Cardiac muscle cell (in vitro differentiated cells and primary cell): ENCODE results near the gene RASL10B. TPM values are rescaled to one million over a fixed set of nuclear protein-coding genes. Genes with fewer than 3 reads are reported as not detected.

ENCODE experiments used
- DNase-seq, 2 donors: peaks; one replicate each; pipeline versions ENCODE4 v3.0.0 to v3.0.0-alpha.2; 2010 to 2017; ENCODE audit warnings: low read depth in 1 of 2, low spot score in 1 of 2
- H3K27ac ChIP-seq: fragments of 200-600 bp; sonication (generic); 2 replicates; pipeline ENCODE4 v1.5.1; 2016
- H3K27me3 ChIP-seq: fragments of 200-600 bp; sonication (generic); 2 replicates; pipeline ENCODE4 v1.6.0; 2016; ENCODE audit warnings: control low read depth
- H3K36me3 ChIP-seq: fragments of 200-600 bp; sonication (generic); 2 replicates; pipeline ENCODE4 v1.5.1; 2016; ENCODE audit warnings: control low read depth
- H3K4me1 ChIP-seq: fragments of 200-600 bp; sonication (generic); 2 replicates; pipeline ENCODE4 v1.8.1; 2017; ENCODE audit warnings: low read depth, mild to moderate bottlenecking, mixed run types
- H3K4me3 ChIP-seq: fragments of 200-600 bp; sonication (generic); 2 replicates; pipeline ENCODE4 v1.5.1; 2016; ENCODE audit warnings: mild to moderate bottlenecking
- H3K9me3 ChIP-seq: fragments of 200-600 bp; sonication (generic); 2 replicates; pipeline ENCODE4 v1.5.1; 2017; ENCODE audit warnings: low read depth, mild to moderate bottlenecking, control low read depth
- CTCF ChIP-seq: IDR thresholded peaks from 2 replicates; pipeline ENCODE4 v1.5.1; 2012; ENCODE audit warnings: low read depth, mild to moderate bottlenecking, low read length
- polyA plus RNA-seq: library from polyadenylated mRNA; unstranded; fragments of >200 nt; fragmentation: Nextera tagmentation; extraction: Ambion mirVana; gene quantifications from 2 replicates; pipeline ENCODE4 v1.2.1, GENCODE V29; 2016
- total RNA-seq: library from RNA; depleted of rRNA; stranded (reverse); fragments of >200 nt; gene quantifications from 2 replicates; pipeline ENCODE4 v1.2.3, GENCODE V29; 2016

The RASL10B gene
- total and polyA plus RNA-seq, 2 experiments from 2014 or later, result 71.6 to 116 TPM

GRCh38 chr17:35705230-35705629 is 26.2 kb upstream of the RASL10B start:
- DNase-seq, result no peak
- no peaks in the 10 kb centered on the region for H3K27me3 ChIP-seq
- H3K4me3 ChIP-seq, result no peak overlapping the region
- H3K27ac ChIP-seq, result no peak overlapping the region
- H3K4me1 ChIP-seq, result peaks cover 34% of the 10 kb centered on the region
- H3K9me3 ChIP-seq, result no peaks in the 10 kb centered on the region
- TF ChIP-seq CTCF, result no peak
- no peaks in the 10 kb centered on the region for H3K36me3 ChIP-seq

GRCh38 chr17:35705705-35706104 is 25.7 kb upstream of the RASL10B start:
- DNase-seq, result no peak
- Histone ChIP-seq H3K9me3 (no peaks in the 10 kb centered on the region), H3K4me1 (peaks cover 29% of the 10 kb centered on the region), H3K27ac (peak overlapping the region; percentile 60), H3K27me3 (no peaks in the 10 kb centered on the region), H3K36me3 (no peaks in the 10 kb centered on the region), H3K4me3 (no peak overlapping the region)
- no peak for TF ChIP-seq CTCF

GRCh38 chr17:35708149-35708548 is 23.3 kb upstream of the RASL10B start:
- H3K4me1 ChIP-seq, result peaks cover 43% of the 10 kb centered on the region
- no peaks in the 10 kb centered on the region for H3K36me3 ChIP-seq
- no peak for TF ChIP-seq CTCF
- peak overlapping the region; percentile 88 for H3K27ac ChIP-seq
- H3K27me3 ChIP-seq, result no peaks in the 10 kb centered on the region
- H3K4me3 ChIP-seq, result no peak overlapping the region
- peak in 1 of 2 donors; percentile 15 for DNase-seq
- H3K9me3 ChIP-seq, result no peaks in the 10 kb centered on the region

- no peaks in the 10 kb centered on the region for H3K9me3 ChIP-seq
- no peak overlapping the region for H3K4me3 ChIP-seq
- peak overlapping the region; percentile 88 for H3K27ac ChIP-seq
- DNase-seq, result no peak
- no peaks in the 10 kb centered on the region for H3K36me3 ChIP-seq
- no peak for TF ChIP-seq CTCF
- H3K4me1 ChIP-seq, result peaks cover 49% of the 10 kb centered on the region
- H3K27me3 ChIP-seq, result no peaks in the 10 kb centered on the region
Observed at GRCh38 chr17:35708951-35709350, 22.5 kb upstream of the RASL10B start.

- TF ChIP-seq CTCF, result no peak
- peaks cover 58% of the 10 kb centered on the region for H3K4me1 ChIP-seq
- no peak overlapping the region for H3K27ac ChIP-seq
- H3K4me3 ChIP-seq, result no peak overlapping the region
- H3K36me3 ChIP-seq, result no peaks in the 10 kb centered on the region
- no peaks in the 10 kb centered on the region for H3K9me3 ChIP-seq
- peak in 1 of 2 donors; percentile 56 for DNase-seq
- H3K27me3 ChIP-seq, result no peaks in the 10 kb centered on the region
Observed at GRCh38 chr17:35709874-35710273, 21.6 kb upstream of the RASL10B start.

GRCh38 chr17:35710950-35711349 is 20.5 kb upstream of the RASL10B start:
- no peak for DNase-seq
- no peaks in the 10 kb centered on the region for H3K27me3 ChIP-seq
- peaks cover 69% of the 10 kb centered on the region for H3K4me1 ChIP-seq
- H3K27ac ChIP-seq, result no peak overlapping the region
- TF ChIP-seq CTCF, result no peak
- no peaks in the 10 kb centered on the region for H3K9me3 ChIP-seq
- no peak overlapping the region for H3K4me3 ChIP-seq
- H3K36me3 ChIP-seq, result no peaks in the 10 kb centered on the region
